ENCODE results near the gene CORO6.

The CORO6 gene

DNA sequence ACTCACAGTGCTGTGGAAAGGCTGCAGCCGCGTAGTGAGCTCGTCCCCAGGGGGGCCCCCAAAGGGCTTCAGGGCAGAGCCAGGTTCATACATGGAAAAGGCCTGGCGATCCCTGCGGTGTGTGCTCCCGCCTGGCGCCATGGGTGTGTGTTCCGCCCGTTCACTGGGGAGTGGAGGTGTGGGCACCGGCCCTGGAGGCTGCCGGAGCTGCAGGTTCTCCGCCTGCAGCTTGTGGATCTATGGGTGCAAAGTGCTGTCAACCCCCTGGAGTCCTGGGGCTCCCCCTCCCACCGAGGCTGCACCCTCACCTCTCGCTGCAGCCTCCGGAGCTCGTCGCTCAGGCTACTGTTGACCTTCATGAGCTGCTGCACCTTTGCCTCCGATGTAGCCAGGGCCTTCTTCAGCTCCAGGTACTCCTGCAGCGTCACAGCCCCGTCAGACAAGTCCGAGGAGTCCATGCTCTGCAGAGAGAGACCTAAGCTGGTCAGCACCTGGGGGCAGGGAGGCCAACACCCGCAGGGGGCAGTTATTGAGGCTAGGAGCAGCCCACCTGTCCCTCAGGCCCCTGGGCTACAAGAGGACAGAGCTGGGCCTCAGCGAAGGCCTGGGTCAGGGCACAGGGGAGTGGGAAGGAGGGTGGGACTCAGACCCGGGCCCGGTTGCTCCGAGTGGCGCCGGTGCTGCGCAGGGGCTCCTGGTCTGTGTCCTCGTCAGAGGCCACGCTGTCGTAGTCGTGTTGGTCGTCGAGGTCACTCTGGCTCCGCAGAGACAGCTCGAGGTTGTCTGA is 46.3 kb downstream of the CORO6 start:
- no peak for DNase-seq

DNA sequence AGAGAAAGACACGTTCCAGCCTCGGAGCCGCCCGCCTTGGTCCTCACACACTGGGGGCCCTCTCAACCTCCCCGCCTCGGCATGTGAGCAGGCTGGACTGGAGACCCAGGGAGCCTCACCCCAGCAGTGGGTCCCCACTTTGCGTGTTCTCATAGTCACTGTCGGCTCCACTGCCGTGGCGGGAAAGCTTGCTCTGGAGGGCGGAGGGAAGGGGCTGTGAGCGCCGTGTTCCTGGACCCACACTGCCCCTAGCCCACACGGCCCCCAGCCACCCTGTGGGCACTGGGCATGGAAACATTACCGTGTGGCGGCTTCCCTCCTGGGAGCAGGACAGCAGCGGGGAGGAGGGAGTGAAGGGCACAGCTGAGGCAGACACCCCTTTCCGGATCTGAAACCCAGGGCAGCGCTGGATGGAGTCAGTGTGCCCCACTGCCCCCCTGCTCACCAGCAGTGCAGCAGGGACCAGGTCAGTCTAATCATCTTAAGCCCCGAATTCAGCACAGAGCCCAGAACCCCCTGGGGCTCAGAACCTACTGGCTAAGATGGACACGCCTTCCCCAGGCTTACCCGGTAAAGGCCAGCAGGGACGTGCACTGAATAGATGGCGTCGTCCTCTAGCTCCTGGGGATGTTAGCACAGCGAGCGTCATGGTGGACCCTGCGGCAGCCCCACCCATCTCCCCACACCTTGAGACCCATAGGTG is 47.0 kb downstream of the CORO6 start:
- no peak for DNase-seq

DNA sequence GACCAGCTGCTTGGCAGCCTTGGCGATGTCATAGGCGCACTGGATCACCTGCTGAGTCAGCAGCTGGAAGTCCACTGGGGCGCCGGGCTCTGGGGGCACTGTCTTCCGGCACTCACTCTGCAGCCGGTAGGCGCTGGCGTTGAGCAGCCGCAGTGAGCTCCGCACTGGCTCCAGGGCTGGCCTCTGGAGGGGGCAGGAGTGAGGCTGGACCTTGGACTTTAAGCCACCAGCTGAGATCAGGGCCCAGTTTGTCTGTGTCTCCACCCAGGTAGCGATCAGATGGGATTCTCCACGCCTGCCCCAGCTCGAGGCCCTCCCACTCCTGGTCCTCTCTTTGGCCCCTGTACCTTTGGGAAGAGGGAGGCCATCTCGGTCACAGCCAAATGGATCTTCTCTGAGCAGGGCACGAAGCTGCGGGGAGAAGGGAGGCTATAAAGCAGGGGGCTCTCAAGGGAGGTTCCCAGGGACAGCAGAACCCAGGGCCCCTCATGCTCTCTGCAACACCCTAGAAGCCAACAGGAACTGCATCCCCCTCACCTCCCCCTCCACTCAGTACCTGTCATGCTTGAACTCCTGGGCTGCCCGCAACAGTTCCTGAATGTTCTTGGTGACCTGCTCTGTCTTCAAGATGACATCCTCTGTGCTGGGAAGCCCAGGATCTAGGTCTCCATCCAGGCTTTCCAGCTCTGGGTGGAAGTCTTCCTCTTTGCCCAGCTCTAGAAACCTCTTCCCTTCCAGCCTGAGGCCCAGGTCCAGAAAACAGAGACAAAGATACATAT is 47.8 kb downstream of the CORO6 start:
- DNase-seq = no peak

DNA sequence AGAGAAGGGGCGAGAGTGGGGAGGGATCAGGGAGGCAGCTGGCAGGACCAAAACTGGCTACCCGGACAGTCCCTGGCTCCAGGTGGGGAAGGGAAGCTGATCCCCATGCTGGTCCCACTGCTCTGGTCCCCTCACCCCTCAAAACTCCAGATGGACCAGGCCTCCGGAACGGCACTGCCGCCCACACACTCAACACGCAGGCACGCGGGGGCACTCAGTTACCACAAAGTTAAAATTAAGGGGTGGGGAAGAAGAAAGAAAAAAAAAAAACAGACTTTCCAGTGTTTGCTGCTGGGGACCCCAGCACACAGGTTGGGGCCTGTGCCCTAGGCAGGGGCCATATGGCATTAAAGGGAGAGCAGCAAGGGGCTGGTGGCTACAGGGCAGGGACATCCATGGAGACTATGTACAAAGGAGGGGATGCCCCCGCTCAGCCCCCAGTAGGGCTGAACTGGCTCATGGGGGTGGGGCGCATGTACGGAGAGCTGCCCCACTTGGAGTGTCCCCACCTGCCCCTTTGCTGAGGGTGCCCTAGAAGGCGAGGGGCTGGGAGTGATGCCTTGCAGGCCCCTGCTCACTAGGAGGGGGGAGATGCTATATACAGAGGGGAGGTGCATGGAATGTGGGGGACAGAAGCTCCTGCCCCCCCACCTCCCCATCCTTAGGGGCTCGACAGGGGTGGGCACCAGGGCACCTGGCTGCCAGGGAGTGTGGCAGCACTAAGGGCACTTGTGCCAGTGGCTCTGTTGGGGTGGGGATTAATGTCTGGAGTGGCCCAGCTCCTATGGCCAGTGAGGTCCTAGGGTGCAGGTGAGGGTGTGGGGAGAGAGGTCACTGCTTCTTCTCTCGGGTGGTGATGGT is 48.6 kb downstream of the CORO6 start:
- no peak for DNase-seq

DNA sequence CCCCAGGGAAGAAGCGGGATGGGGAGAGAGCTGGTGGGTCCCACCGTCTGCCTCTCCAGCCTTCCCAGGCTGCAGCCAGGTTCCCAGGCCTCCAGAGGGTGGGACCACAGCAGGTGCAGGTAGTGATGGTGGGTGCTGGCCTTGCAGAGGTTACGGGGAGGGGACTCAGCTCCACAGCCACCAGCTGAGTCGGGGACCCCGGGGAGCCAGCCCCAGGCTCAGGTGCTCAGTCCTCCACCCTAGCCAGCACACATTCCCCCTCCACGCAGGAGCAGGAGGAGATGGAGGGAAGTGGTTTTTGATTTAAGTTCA is 49.2 kb downstream of the CORO6 start:
- DNase-seq = no peak

DNA sequence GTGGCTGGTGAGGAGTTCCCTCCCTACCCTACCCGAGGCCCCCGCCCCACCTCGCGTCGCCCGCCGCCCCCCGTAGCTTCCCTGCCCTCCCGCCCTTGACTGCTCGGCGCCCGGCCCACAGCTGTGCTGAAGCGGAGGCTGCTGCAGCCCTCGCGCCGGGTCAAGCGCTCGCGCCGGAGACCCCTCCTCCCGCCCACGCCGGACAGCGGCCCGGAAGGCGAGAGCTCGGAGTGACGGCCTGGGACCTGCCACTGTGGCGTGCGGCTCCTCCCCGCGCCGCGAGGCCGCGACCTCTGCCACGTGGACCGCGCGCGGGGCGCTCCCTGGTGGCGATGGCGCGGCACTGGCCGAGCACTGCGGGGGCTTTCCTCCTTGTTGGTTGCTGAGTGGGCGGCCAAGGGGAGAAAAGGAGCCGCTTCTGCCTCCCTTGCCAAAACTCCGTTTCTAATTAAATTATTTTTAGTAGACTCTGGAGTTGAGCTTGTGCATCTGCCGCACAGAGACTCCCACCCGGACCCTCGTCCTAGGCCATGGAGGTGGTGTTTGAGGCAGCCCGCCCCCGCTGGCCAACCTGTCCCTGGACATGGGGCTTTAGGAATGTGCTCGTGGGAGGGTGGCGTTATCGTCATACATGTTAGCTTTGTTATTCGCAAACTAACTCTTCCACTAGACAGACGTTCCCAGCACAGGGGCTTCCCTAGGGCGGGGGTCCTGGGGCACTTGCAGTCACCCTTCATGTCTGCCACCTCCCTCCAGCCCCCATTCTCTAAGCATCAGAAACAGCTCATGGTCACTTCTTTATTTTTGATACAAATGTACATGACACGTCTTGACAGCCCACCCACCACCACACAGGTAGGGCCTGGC is 49.8 kb downstream of the CORO6 start:
- DNase-seq = peak; percentile 58

DNA sequence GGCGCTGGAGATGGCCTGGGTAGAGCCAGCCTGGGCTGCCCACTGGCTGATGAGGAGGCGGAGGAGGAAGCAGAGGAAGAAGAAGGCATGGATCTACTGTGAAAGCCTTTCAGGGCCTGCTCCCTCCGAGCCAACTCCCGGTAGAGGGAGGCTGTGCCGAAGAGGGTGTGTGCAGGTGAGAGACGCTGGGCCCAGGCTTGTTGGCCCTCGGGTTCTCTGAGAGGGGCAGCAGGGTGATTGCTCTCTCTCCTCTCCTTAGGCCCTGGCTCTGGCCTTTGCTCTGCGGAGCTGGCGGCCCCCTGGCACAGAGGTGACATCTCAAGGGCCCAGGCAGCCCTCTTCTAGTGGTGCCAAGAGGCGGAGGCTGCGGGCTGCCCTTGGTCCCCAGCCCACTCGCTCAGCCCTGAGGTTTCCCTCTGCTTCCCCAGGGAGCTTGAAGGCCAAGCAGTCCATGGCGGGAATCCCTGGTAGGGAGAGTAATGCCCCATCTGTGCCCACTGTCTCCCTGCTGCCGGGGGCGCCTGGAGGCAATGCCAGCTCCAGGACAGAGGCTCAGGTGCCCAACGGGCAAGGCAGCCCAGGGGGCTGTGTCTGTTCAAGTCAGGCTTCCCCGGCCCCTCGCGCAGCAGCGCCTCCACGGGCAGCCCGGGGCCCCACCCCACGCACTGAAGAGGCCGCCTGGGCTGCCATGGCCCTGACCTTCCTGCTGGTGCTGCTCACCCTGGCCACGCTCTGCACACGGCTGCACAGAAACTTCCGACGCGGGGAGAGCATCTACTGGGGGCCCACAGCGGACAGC is 50.6 kb downstream of the CORO6 start:
- no peak for DNase-seq

DNA sequence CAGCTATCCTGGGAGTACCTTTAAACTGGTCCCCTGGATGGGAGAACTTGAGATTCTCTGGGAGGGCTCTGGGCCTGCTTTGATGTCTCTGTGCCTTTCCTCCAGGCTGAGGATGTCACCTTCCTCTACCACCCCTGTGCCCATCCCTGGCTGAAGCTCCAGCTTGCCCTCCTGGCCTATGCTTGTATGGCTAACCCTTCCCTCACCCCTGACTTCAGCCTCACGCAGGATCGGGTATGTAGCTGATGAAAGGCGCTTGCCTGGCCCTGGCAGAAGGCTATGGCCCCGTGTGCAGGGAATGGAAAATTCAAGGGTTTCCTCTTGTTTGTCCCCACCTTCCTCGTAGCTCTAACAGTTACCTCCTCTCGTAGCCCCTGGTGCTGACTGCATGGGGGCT is 51.2 kb downstream of the CORO6 start:
- no peak for DNase-seq

DNA sequence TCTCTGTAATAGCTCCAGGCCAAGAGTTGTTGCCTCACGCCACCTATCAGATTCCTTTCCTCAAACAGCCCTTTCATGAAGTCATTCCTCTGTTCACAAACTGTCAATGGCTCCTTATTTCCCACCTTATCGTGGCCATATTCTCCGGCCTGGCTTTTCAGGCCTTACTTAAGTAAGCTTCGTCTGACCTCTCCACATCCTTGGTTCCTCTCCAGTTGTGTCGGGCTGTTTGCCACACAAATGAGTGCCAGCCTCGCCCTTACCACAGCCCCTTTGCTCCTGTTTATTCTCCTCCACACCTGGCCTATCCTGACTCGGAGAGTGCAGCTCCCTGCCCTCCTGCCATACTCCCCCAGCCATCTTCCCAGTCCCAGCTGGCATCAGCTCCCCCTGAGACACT is 52.2 kb downstream of the CORO6 start:
- no peak for DNase-seq

DNA sequence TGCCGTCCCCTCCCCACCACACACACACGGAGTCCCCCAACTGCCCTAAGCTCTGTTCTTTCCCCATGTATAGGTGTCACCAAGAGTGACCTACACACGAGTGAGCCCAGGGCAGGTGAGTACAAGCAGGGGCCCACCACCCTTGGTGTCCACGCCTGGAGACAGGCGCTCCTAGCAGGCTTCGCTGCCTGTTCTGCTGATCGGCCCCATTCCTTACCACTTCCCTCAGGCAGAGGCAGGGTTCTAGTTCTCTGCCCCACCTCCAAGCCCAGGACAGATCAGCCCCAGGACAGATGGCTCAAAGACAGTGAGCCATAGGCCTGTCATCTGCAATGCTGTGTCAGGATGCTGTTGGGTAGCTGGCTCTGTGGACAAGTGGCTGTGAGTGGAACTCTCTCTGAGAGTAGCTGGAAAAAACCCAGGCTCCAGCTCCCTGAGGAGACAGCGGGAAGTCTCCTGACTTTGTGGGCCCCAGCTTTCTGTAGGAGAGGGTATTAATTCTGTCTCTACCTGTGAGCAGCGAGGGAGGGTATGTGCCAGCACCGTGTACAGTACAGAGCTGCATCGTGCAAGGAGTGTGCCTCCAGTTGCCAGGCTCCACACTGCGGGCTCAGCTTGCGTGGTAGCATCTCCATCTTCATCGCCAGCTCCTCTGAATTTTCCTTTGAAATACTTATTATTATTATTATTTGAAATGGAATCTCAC is 53.3 kb downstream of the CORO6 start:
- no peak for DNase-seq

DNA sequence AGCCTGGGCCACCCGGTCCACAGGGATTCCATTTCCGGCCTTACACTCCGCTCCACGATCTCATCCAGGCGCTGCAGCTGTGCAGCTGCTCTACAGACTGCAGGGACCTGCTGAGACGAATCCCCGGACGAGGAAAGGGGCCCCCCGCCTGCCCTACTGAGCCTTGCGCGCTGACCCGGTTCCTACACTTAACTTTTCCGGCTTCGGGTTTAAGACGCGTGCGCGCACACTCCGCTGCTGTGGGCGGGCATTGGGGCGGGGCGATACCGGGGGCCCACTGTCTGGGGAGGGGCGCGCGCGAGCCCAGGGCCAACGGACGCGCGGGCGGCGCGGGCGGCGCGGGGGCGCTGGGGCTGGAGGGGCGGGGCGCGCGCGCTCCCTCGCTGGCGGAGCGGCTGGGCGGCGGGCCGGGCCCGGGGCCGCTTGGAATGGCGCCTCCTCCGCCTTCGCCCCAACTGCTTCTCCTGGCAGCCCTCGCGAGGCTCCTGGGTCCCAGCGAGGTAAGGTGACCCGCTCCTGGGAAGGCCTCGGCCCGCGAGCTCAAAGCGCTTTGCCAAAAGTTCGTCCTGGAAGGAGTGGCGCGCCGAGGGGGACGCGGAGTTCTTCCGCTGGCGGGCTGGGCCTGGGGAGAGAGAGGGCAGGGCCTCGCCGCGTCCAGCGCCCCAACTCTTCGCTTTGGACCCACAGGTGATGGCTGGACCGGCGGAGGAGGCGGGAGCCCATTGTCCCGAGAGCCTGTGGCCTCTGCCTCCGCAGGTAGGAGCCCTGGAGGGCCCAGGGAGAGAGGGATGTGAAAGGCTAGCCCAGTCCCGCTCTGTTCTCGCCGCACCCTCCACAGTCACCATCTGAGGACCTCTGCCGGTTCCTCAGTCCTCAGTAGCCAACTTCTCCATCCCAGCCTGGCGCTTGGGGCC is 54.1 kb downstream of the CORO6 start, which contains the start of gene TP53I13:
Gene TP53I13 (plus strand): TSS at position 371 of the 914 bp plus-strand sequence. CDS start 58 bp downstream, at position 429.
- peak; percentile 94 for DNase-seq

DNA sequence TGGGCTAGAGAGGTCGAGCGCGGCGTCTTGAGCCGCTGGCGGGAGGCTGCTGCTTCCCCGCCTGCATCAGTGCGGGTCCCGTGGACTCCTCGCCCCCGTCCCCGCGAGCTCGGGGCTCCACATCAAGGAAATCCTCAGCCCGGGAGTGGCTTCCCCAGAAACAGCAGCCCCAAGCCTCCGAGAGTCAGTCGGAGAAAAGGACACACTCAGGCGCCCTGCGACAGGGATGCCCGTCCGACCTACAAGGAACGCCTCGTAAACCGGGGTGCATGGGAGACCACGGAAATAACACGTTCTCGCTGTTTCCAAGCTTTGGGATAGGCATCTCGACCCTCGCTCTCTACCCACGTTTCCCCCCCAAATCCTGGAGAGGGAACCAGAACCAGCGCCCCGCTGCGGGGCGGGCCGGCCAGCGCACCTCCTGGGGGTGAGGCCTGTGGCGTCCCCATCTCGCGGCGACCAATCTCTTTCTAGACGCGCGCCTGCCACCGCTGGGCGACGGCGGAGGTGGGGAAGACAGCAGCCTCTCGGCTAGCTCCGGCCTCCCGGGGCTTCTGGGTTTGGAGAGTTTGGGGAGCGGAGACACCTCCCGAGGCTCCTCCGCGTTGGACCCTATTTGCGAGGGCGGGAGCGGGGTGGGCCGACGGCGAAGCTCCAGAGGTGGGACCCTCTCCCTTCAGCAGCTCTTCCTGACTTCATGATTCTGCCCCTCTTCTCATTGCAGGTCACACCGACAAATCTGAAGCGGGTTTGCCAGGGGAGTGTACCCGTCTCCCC is 55.0 kb downstream of the CORO6 start:
- peak; percentile 80 for DNase-seq

DNA sequence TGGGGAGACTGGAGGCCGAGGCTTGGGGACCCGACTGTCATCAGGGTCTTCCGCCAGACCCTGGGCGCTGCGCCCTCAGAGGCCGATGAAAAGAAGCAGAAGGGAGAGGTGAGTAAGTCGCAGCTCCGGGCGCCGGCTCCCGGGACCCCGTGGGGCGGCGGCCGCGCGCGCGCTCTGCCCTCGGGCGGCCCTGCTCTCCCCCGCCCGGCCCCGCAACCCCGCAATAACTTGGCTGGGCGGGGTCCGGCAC is 55.5 kb downstream of the CORO6 start:
- no peak for DNase-seq

DNA sequence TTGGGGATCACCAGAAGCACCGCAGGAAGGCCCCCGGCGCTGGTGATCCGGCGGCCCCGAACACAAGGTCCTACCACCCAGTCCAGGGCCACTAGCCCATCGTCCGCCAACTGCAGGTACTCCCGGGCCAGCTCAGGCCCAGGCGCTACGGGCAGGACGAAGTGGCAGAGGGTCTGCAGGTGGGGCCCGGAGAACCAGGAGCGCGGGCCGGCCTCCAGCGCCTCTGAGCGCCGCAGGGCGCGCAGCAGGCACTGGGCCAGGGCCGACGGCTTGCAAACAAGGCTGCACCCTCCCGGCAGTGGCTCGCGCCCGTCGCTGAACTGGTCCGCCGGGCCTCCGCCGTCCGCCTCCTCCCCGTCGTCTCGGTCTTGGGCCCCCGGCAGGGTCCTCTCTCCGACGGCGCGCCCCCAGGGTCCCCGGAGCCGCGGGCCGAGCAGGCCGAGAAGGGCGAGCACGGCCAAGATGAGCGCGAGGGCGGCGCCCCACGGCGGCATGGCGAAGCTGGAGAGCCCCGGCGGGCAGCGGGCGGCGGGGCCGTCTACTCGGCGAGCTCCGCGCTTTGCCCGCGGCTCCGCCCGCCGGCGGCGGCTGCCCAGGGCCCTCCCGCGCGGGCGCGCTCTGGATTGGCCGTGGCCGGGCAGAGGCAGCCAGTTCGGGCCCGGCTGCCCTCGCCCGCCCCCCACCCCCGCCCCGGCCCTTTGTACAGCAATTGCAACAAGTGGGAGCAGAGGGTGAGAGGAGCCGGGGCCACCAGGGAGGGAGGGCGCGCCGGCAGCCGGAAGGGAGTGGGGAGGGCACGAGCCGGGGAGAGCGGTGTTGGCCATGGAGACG is 56.0 kb downstream of the CORO6 start, which contains the start of gene ABHD15:
Gene ABHD15 (minus strand): TSS at position 565 of the 831 bp plus-strand sequence. CDS start 71 bp downstream, at position 494.
- peak; percentile 61 for DNase-seq

DNA sequence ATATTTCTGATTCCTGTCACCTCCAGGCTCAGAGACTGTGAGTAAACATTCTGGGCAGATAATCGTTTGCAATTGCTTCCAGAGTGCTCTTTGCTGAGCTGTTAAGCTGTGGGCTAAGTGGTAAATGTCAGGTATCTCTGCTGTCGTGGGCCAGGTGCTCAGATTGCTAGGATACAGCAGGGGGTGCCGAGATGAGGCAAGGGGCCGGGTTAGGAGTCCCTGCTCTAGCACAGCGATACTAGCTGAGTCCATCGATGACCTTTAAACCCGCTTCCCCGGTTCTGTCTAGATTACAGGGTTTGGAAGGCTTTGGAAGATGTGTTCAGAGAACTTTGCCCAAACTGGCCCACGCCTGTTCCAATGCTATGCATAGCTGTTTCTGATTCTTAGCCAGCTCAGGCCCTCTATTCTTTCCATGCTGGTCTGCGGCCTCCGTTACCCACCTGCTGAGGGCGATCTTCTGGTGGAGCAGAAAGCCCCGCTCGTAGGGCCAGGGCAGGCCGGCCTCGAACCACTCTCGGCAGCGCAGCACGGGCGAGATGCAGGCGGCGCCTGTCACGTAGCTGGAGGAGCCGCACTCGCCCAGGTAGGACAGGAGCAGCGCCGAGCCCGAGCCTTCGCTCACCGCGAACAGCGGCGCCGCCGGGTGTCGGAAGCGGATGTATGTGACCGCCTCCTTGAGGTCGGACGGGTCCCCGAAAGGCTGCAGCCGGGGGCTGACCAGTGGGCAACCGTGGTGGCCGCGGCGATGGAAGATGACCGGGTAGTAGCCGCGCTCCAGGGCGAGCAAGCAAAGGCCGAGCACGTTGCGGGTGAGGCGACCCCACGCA is 56.9 kb downstream of the CORO6 start:
- DNase-seq = peak; percentile 64
